Loucy (cell line): Measurements from ENCODE around the gene GUCD1.

Source experiments
- CTCF ChIP-seq: fragments of 200-600 bp; sonication (generic); conservative IDR thresholded peaks from 2 replicates; pipeline ENCODE4 v1.5.1; 2014; ENCODE audit warnings: mild to moderate bottlenecking, antibody characterized with exemption, low read length
- EZH2phosphoT487 ChIP-seq: fragments of 200-600 bp; IDR thresholded peaks from 2 replicates; pipeline ENCODE4 v1.6.1; 2018; ENCODE audit warnings: antibody characterized with exemption, mild to moderate bottlenecking, moderate library complexity, borderline replicate concordance

GRCh38 chr22:24540470-24540869 lies 14.5 kb downstream of the GUCD1 start:
- no peak for TF ChIP-seq CTCF
- TF ChIP-seq EZH2phosphoT487, result no peak
